G401 (cell line): ENCODE measurements around the gene CEP192. TPM values are rescaled to one million over a fixed set of nuclear protein-coding genes. Genes with fewer than 3 reads are reported as not detected.
"Not testable (repeated sequence)": the region's sequence is repeated elsewhere in the genome, so short reads cannot be mapped to it uniquely, and the experiment has no call there.

ENCODE experiments used
- DNase-seq: peaks from one replicate; pipeline ENCODE4 v3.0.0-alpha.2; 2015; ENCODE audit warnings: low spot score
- in situ Hi-C: cut with HindIII; loops from 2 replicates; pipeline ENCODE4 v1.10.0; 2016; ENCODE audit warnings: low sequenced_read_pairs, mixed read lengths
- total RNA-seq: library from RNA; depleted of rRNA; stranded (reverse); fragments of >200 nt; shearing (Covaris generic); gene quantifications from 2 replicates; pipeline ENCODE4 v1.2.3, GENCODE V29; 2014; rRNA removed

The CEP192 gene
- total RNA-seq: 13.4 and 22.5 TPM in 2 replicates

- in situ Hi-C loops: no loop called here
Observed at GRCh38 chr18:12990967-12991820, at the start of gene CEP192. Gene CEP192, plus strand, starts transcription at chr18:12991362. Its CDS starts 8,063 bp downstream, at chr18:12999425.

GRCh38 chr18:12943215-12943614, 47.9 kb upstream of the CEP192 start:
- in situ Hi-C loops: no loop called here
- no peak for DNase-seq

More at GRCh38 chr18:12990967-12991820, at the start of gene CEP192:
- DNase-seq: peak; percentile 99

GRCh38 chr18:12944709-12945108, 46.5 kb upstream of the CEP192 start:
- in situ Hi-C loops: no loop called here
- no peak for DNase-seq

GRCh38 chr18:12946549-12947284, 44.4 kb upstream of the CEP192 start:
- in situ Hi-C loops: no loop called here
- DNase-seq: no peak

GRCh38 chr18:12947285-12948049, 43.7 kb upstream of the CEP192 start, which contains the start of gene SEH1L:
Gene SEH1L, plus strand, starts transcription at chr18:12948011. Its CDS starts 111 bp downstream, at chr18:12948122.
- in situ Hi-C loops: no loop called here
- peak; percentile 99 for DNase-seq

GRCh38 chr18:12948050-12948804, 42.9 kb upstream of the CEP192 start:
- in situ Hi-C loops: no loop called here
- DNase-seq: peak; percentile 80

- no peak for DNase-seq
- in situ Hi-C loops: no loop called here
Observed at GRCh38 chr18:12958478-12958877, 32.7 kb upstream of the CEP192 start.

GRCh38 chr18:12960395-12960794, 30.8 kb upstream of the CEP192 start:
- no peak for DNase-seq
- in situ Hi-C loops: no loop called here

- no peak for DNase-seq
- in situ Hi-C loops: no loop called here
Observed at GRCh38 chr18:12960853-12961397, 30.2 kb upstream of the CEP192 start.

- no peak for DNase-seq
- in situ Hi-C loops: no loop called here
Observed at GRCh38 chr18:12963069-12963468, 28.1 kb upstream of the CEP192 start.

- DNase-seq: no peak
- in situ Hi-C loops: no loop called here
Observed at GRCh38 chr18:12968115-12968514, 23.0 kb upstream of the CEP192 start.

- in situ Hi-C loops: no loop called here
- DNase-seq: no peak
Observed at GRCh38 chr18:12968619-12969018, 22.5 kb upstream of the CEP192 start.

GRCh38 chr18:12973562-12974213, 17.5 kb upstream of the CEP192 start:
- in situ Hi-C loops: no loop called here
- no peak for DNase-seq

GRCh38 chr18:12975488-12975887, 15.7 kb upstream of the CEP192 start:
- no peak for DNase-seq
- in situ Hi-C loops: no loop called here

- in situ Hi-C loops: no loop called here
- no peak for DNase-seq
Observed at GRCh38 chr18:12976305-12976704, 14.9 kb upstream of the CEP192 start.

GRCh38 chr18:12980065-12980464, 11.1 kb upstream of the CEP192 start:
- in situ Hi-C loops, DNase-seq: not testable (repeated sequence)

- in situ Hi-C loops: no loop called here
- no peak for DNase-seq
Observed at GRCh38 chr18:12989397-12990122, 1.6 kb upstream of the CEP192 start.
